T1000 (cell line): ENCODE results near the gene FBXW4.

Experiments
- DNase-seq: peaks from one replicate; lab custom pipeline; 2025; ENCODE audit warnings: mixed read lengths; lab: John Stamatoyannopoulos, UW

FBXW4 gene

GRCh38 chr10:101694674-101695403 is at the start of gene FBXW4:
Gene FBXW4 (minus strand): TSS chr10:101695170. CDS start chr10:101695105, 65 bp downstream.
- peak; percentile 40 for DNase-seq

- DNase-seq: no peak
Observed at GRCh38 chr10:101744267-101744666, 49.3 kb upstream of the FBXW4 start.

- no peak for DNase-seq
Observed at GRCh38 chr10:101741938-101742337, 47.0 kb upstream of the FBXW4 start.

GRCh38 chr10:101736666-101737065 is 41.7 kb upstream of the FBXW4 start:
- DNase-seq: no peak

- DNase-seq: no peak
Observed at GRCh38 chr10:101732096-101732495, 37.1 kb upstream of the FBXW4 start.

- DNase-seq: no peak
Observed at GRCh38 chr10:101726115-101726387, 31.1 kb upstream of the FBXW4 start.

GRCh38 chr10:101725296-101726114 is 30.5 kb upstream of the FBXW4 start:
- no peak for DNase-seq

GRCh38 chr10:101724446-101724845 is 29.5 kb upstream of the FBXW4 start:
- no peak for DNase-seq

GRCh38 chr10:101723176-101723575 is 28.2 kb upstream of the FBXW4 start:
- no peak for DNase-seq

GRCh38 chr10:101721806-101722205 is 26.8 kb upstream of the FBXW4 start:
- DNase-seq: no peak

GRCh38 chr10:101720606-101721230 is 25.7 kb upstream of the FBXW4 start:
- no peak for DNase-seq

- DNase-seq: no peak
Observed at GRCh38 chr10:101718690-101719275, 23.8 kb upstream of the FBXW4 start.

- DNase-seq: no peak
Observed at GRCh38 chr10:101716891-101717659, 22.1 kb upstream of the FBXW4 start.

GRCh38 chr10:101712997-101713396 is 18.0 kb upstream of the FBXW4 start:
- DNase-seq: no peak

- no peak for DNase-seq
Observed at GRCh38 chr10:101710793-101711192, 15.8 kb upstream of the FBXW4 start.

GRCh38 chr10:101710059-101710695 is 15.2 kb upstream of the FBXW4 start:
- DNase-seq: no peak

GRCh38 chr10:101709359-101710058 is 14.5 kb upstream of the FBXW4 start:
- DNase-seq: no peak

GRCh38 chr10:101708870-101709269 is 13.9 kb upstream of the FBXW4 start:
- DNase-seq: no peak

GRCh38 chr10:101708073-101708472 is 13.1 kb upstream of the FBXW4 start:
- DNase-seq: no peak

- no peak for DNase-seq
Observed at GRCh38 chr10:101704331-101704730, 9.4 kb upstream of the FBXW4 start.

GRCh38 chr10:101696632-101697031 is 1.7 kb upstream of the FBXW4 start:
- no peak for DNase-seq
